HTR-8/SVneo (cell line): ENCODE data around the gene KIF21A.
"Not testable (repeated sequence)": the region's sequence is repeated elsewhere in the genome, so short reads cannot be mapped to it uniquely, and the experiment has no call there.

ENCODE experiments used
- DNase-seq: peaks from one replicate; pipeline ENCODE4 v3.0.0; 2011; ENCODE audit warnings: low spot score, mixed read lengths; ENCODE audit not compliant: insufficient read length
- FAIRE-seq: peaks from 2 replicates; lab custom pipeline; 2011; peaks lifted over from hg19 to GRCh38; lab: Jason Lieb, UNC

KIF21A gene

DNA sequence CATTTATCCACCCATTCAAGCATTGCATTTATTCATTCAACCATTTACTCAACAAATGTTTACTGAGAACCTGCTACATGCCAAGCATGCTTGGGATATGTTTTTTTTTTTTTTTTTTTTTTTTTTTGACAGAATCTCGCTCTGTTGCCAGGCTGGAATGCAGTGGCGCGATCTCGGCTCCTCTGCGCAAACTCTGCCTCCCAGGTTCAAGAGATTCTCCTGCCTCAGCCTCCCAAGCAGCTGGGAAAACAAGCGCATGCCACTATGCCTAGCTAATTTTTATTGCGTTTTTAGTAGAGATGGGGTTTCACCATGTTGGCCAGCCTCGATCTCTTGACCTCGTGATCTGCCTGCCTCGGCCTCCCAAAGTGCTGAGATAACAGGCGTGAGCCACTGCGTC is 147.3 kb downstream of the KIF21A start:
- FAIRE-seq, DNase-seq: not testable (repeated sequence)

DNA sequence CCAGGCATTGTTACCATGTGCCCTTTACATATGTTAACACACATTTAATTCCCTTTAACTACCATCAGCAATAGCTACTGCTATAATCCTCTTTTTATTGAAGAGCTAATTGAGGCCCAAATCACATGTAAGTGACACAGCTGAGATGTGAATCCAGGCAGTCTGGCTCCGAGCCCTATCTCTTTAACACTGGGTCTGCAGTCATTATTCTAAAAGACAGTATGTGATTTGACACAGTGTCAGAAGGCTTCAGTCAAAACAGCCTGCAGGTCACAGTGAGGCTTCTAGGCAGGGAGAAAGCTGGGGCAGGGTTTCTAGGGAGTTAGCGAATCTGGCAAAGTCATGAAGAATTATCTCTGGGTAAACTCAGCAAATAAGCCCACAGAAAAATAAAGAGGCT is 148.2 kb downstream of the KIF21A start:
- FAIRE-seq: no peak

GRCh38 chr12:39292125-39292630 is 150.7 kb downstream of the KIF21A start:
- DNase-seq: no peak
- no peak for FAIRE-seq

More for the DNA sequence above, 148.2 kb downstream of the KIF21A start:
- no peak for DNase-seq

GRCh38 chr12:39287817-39288216 is 155.1 kb downstream of the KIF21A start:
- FAIRE-seq (no peak), DNase-seq (no peak)

DNA sequence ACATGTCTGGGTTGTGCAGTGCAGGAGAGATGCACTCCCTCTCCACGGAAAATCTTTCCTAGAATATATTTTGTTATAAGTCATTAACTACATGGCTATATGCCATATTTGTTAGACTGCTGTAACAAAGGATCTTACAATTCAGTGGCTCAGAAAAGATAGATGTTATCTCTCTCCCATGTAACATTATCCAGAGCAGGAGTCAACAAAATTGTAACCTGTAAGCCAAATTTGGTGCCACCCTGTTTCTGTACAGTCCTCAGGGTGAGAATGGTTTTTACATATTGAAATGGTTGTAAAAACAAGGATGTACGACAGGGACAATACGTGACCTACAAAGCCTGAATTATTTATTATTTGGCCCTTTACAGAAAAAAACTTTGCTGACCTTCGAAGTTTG is 155.5 kb downstream of the KIF21A start:
- FAIRE-seq (no peak), DNase-seq (no peak)

DNA sequence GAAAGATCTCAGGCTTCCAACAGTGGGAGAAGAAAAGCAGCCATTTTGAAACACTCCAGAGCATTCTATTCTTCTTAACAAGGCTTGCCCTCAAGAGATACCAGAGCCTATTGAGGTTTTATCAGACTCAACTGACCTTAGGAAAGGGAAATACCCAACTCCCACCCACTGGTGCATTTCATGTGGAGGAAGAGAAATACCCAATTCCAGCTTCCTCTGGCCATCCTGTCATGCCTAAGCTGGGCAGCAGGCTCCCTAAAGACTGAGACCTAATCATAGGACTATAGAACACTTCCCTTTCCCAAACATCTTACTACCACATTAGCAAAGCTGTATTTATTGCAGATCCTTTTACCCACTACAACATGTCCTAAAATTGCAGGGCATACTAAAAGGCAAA is 164.5 kb downstream of the KIF21A start:
- FAIRE-seq: no peak

DNA sequence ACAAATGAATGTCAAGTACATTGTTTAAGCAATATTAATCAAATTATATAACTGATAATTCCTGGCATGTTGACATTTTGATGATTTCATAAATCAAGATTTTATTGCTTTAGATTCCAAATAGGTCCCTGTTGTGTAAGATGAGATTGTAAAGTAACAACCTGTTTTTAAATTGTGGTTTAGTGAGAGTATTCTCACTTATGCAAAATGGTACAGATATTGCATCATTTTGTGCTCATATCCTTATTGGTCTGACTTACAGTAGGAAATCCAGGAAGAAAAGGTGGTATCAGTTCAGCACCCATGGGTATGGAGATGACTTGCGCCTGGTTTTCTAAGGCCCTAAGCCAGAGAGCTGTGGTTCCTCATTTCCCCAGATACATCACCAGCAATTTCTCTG is 165.5 kb downstream of the KIF21A start:
- no peak for DNase-seq
- FAIRE-seq: no peak

More for the DNA sequence above, 164.5 kb downstream of the KIF21A start:
- no peak for DNase-seq

DNA sequence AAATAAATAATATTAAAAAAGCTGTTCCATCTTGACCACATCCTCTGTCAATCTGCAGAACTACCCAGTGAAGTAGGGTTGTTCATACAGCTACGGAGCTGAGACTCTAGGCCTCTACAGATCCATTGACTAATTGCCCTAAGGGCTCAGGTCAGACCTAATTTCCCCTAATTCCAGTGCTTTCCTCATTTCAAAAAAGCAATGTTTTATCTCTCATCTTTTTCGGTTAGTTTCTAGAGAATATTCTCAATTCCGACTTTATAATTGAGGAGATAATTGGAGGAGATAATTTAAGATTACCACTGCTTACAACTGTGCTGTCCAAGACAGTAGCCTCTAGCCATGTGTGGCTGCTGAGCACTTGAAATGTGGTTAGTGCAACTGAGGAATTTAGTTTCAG is 167.1 kb downstream of the KIF21A start:
- DNase-seq (no peak), FAIRE-seq (no peak)

DNA sequence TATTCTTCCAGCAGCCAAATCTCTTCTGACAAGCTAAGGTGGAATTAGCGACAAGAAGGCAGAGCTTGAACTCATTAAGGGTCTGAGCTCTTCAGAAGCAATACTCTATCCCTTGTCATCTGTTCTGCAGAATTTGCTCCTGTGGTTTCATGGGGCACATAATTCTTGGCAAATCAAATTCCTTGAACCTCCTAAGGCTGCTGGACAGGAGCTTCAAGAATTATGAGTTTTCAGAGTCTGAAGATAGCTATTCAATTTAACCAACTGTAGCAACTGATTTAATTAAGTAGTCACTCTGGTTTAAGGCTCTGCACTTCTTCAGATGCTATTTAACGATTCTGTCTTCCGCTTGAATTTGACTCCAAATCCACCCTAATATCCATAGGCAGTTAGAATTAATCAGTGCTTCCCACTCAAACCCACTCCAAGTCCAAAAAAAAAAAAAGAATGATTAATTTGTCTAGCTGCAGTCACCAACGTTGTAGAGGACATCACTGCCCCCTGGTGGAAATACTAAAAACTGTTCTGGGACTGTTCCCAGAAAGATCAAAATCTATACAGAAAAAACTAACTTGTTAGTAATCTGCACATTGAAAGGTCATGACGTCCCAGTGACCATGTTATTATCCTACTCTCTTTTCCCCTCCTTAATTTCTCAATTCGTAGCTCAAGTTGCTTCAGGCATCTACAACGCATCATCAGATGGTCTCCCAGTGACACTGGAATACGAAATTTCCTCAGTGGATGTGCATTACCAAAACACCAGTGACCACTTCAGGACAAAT is 169.9 kb downstream of the KIF21A start:
- FAIRE-seq: no peak

GRCh38 chr12:39269492-39269891 is 173.4 kb downstream of the KIF21A start:
- DNase-seq (no peak), FAIRE-seq (no peak)

More for the DNA sequence above, 169.9 kb downstream of the KIF21A start:
- DNase-seq: peak; percentile 4

- no peak for FAIRE-seq
- DNase-seq: no peak
Measured at GRCh38 chr12:39267886-39268285, 175.0 kb downstream of the KIF21A start.

DNA sequence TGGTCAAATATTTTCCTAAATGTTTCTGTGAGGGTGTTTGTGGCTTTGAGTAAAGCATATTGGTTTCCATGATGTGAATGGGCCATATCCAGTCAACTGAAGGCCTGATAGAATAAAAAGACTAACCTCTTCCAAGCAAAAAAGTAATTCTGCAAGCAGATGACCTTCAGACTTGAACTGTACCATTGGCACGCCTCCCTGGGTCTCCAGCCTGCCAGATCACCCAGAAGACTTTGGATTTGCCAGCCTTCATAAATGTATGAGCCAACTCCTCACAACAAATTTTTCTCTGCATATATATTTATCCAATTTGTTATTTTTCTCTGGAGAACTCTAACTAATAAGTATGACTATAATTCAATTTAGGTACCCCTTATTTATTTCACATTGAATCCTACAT is 190.3 kb downstream of the KIF21A start:
- no peak for FAIRE-seq
- no peak for DNase-seq
